Uterus (tissue), 4 donors: ENCODE data around the gene BTN3A1. TPM values are rescaled to one million over a fixed set of nuclear protein-coding genes. Genes with fewer than 3 reads are reported as not detected.
"Not testable (repeated sequence)": the region's sequence is repeated elsewhere in the genome, so short reads cannot be mapped to it uniquely, and the experiment has no call there.

Experiments
- DNase-seq, 2 donors: peaks; one replicate each; pipeline ENCODE4 v3.0.0-alpha.2; 2019 to 2020
- H3K27ac ChIP-seq, 2 donors: fragments of 200-600 bp; sonication (generic); 1 replicate in 1 of 2; 2 replicates in 1 of 2; pipeline ENCODE4 v1.5.1; 2016 to 2018
- H3K27me3 ChIP-seq, 2 donors: fragments of 200-600 bp; sonication (generic); one replicate each; pipeline ENCODE4 v1.5.1; 2018 to 2019; ENCODE audit warnings: control low read depth in 1 of 2
- H3K36me3 ChIP-seq, 2 donors: fragments of 200-600 bp; sonication (generic); one replicate each; pipeline ENCODE4 v1.5.1; 2019; ENCODE audit warnings: control low read depth in 1 of 2
- H3K4me1 ChIP-seq, 2 donors: fragments of 200-600 bp; sonication (generic); one replicate each; pipeline ENCODE4 v1.5.1; 2018 to 2019; ENCODE audit warnings: control low read depth in 1 of 2
- H3K4me3 ChIP-seq, 2 donors: fragments of 200-600 bp; sonication (generic); 1 replicate in 1 of 2; 2 replicates in 1 of 2; pipeline ENCODE4 v1.5.1; 2018 to 2019; ENCODE audit warnings: mild to moderate bottlenecking in 1 of 2
- H3K9me3 ChIP-seq, 2 donors: fragments of 200-600 bp; sonication (generic); one replicate each; pipeline ENCODE4 v1.5.1; 2019; ENCODE audit warnings: control low read depth in 1 of 2
- POLR2A ChIP-seq, 2 donors: fragments of 450-650 bp; IDR thresholded peaks; one replicate each; pipeline ENCODE4 v1.6.1; 2016; ENCODE audit warnings: antibody characterized with exemption in 2 of 2, mild to moderate bottlenecking in 1 of 2, moderate library complexity in 1 of 2
- intact Hi-C: fragments of 100-400 bp; cut with DNase I; formaldehyde crosslinking; loops from one replicate; pipeline ENCODE4 v1.15.1; 2023; ENCODE audit warnings: low total_unique reads
- total RNA-seq, 4 donors: library from RNA; depleted of rRNA in 3 of 4; stranded (reverse); fragments of >200 nt in 3 of 4; gene quantifications; one replicate each; pipeline versions ENCODE4 v1.1.0 to v1.2.4, GENCODE V29; 2014 to 2023
- TF ChIP-seq, protein P1 (sequence below), 4 experiments: fragments of 200-600 bp in 2 of 4; fragments of 450-650 bp in 2 of 4; sonication (generic) in 2 of 4; IDR thresholded peaks; one replicate each; pipeline ENCODE4 v1.5.1; 2016 to 2019; ENCODE audit warnings: antibody characterized with exemption in 4 of 4, mild to moderate bottlenecking in 2 of 4, moderate library complexity in 1 of 4
- donor health status: DM: yes; HTN: yes; CAD: no.

The BTN3A1 gene
- total RNA-seq, 4 donors from 2014 or later, result 9.1 to 64.2 (median 20.8) TPM

DNA sequence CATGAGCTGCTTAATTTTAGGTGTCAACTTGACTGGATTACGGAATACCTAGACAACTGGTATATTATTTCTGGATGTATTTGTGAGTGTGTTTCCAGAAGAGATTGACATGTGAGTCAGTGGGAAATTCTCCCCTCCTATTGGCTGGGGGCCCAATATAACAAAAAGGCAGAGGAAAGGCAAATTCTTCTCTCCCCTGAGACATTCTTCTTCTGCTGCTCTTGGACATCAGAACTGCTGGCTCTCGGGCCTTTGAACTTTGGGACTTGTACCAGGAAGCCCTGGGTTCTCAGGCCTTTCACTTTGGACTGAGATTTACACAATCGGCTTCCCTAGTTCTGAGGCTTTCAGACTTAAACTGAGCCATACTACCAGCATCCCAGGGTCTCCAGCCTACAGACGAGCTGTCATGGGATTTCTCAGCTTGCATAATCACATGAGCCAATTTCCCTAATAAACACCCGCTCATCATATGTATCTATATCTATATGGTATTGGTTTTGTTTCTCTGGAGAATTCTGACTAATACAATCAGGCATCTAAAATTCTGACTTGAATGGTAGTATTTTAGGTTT is 30.6 kb downstream of the BTN3A1 start:
- intact Hi-C loops, result no loop called here
- H3K27me3 ChIP-seq, result no peaks in the 10 kb centered on the region
- H3K4me3 ChIP-seq, result no peak overlapping the region
- H3K9me3 ChIP-seq, result no peaks in the 10 kb centered on the region
- no peak for DNase-seq
- H3K27ac ChIP-seq, result no peak overlapping the region
- H3K36me3 ChIP-seq, result no peaks in the 10 kb centered on the region
- TF ChIP-seq, protein P1, sequence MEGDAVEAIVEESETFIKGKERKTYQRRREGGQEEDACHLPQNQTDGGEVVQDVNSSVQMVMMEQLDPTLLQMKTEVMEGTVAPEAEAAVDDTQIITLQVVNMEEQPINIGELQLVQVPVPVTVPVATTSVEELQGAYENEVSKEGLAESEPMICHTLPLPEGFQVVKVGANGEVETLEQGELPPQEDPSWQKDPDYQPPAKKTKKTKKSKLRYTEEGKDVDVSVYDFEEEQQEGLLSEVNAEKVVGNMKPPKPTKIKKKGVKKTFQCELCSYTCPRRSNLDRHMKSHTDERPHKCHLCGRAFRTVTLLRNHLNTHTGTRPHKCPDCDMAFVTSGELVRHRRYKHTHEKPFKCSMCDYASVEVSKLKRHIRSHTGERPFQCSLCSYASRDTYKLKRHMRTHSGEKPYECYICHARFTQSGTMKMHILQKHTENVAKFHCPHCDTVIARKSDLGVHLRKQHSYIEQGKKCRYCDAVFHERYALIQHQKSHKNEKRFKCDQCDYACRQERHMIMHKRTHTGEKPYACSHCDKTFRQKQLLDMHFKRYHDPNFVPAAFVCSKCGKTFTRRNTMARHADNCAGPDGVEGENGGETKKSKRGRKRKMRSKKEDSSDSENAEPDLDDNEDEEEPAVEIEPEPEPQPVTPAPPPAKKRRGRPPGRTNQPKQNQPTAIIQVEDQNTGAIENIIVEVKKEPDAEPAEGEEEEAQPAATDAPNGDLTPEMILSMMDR (IDR thresholded peaks at IDR 0.05), result no peak
- TF ChIP-seq POLR2A (IDR thresholded peaks at IDR 0.05), result no peak
- no peaks in the 10 kb centered on the region for H3K4me1 ChIP-seq

GRCh38 chr6:26433680-26434079 is 31.6 kb downstream of the BTN3A1 start:
- H3K27ac ChIP-seq, H3K4me1 ChIP-seq, H3K36me3 ChIP-seq, H3K27me3 ChIP-seq, H3K9me3 ChIP-seq, DNase-seq, H3K4me3 ChIP-seq, intact Hi-C loops: not testable (repeated sequence)

DNA sequence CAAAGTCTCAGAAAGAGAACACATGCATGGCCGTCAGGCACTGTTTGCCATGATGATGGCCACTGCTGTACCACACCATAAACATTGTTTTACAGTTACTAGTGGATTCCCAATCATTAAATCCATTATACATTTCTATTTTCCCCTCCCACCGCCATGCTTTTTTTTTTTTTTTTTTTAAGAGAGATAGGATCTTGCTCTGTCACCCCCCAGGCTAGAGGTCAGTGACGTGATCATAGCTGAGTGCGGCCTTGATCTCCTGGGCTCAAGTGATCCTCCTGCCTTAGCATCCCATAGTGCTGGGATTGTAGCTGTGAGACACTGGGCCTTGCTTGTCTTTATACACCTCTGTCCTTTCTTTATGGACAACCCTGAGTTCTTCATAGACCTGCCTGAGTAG is 33.9 kb downstream of the BTN3A1 start:
- no peak for DNase-seq
- Histone ChIP-seq H3K27ac (no peak overlapping the region), H3K27me3 (no peaks in the 10 kb centered on the region), H3K4me3 (no peak overlapping the region), H3K36me3 (no peaks in the 10 kb centered on the region), H3K4me1 (no peaks in the 10 kb centered on the region), H3K9me3 (no peaks in the 10 kb centered on the region)
- intact Hi-C loops, result no loop called here
- TF ChIP-seq, protein P1 (IDR thresholded peaks at IDR 0.05), result no peak
- TF ChIP-seq POLR2A (IDR thresholded peaks at IDR 0.05), result no peak

GRCh38 chr6:26437550-26437949 is 35.5 kb downstream of the BTN3A1 start:
- H3K27me3 ChIP-seq, result no peaks in the 10 kb centered on the region
- intact Hi-C loops, result no loop called here
- TF ChIP-seq, protein P1 (IDR thresholded peaks at IDR 0.05), result no peak
- no peak for TF ChIP-seq POLR2A (IDR thresholded peaks at IDR 0.05)
- no peak overlapping the region for H3K27ac ChIP-seq
- DNase-seq, result no peak
- H3K36me3 ChIP-seq, result no peaks in the 10 kb centered on the region
- no peak overlapping the region for H3K4me3 ChIP-seq
- H3K4me1 ChIP-seq, result no peaks in the 10 kb centered on the region
- no peaks in the 10 kb centered on the region for H3K9me3 ChIP-seq

GRCh38 chr6:26438000-26438399 is 35.9 kb downstream of the BTN3A1 start:
- no peak for DNase-seq
- H3K27me3 ChIP-seq, result no peaks in the 10 kb centered on the region
- H3K4me3 ChIP-seq, result no peak overlapping the region
- H3K9me3 ChIP-seq, result no peaks in the 10 kb centered on the region
- TF ChIP-seq, protein P1 (IDR thresholded peaks at IDR 0.05), result no peak
- no peak for TF ChIP-seq POLR2A (IDR thresholded peaks at IDR 0.05)
- H3K27ac ChIP-seq, result no peak overlapping the region
- H3K4me1 ChIP-seq, result no peaks in the 10 kb centered on the region
- no peaks in the 10 kb centered on the region for H3K36me3 ChIP-seq
- intact Hi-C loops, result no loop called here
